Measurements from ENCODE around the gene MACROD2.

GRCh38 chr20:14595051-14595450 lies 599.7 kb downstream of the MACROD2 start:
- TF ChIP-seq POLR2AphosphoS5 (IDR thresholded peaks at IDR 0.05) (no peak), CTCF (IDR thresholded peaks at IDR 0.05) (no peak), EP300 (IDR thresholded peaks at IDR 0.05) (no peak), POLR2A (IDR thresholded peaks at IDR 0.05) (no peak)
